ENCODE results near the gene SFT2D3. TPM values are rescaled to one million over a fixed set of nuclear protein-coding genes. Genes with fewer than 3 reads are reported as not detected.

Gene SFT2D3
- total RNA-seq (10.2 and 10.7 TPM in 2 replicates), polyA plus RNA-seq (1.6 TPM in 1 of 2 replicates, not detected in the other)

DNA sequence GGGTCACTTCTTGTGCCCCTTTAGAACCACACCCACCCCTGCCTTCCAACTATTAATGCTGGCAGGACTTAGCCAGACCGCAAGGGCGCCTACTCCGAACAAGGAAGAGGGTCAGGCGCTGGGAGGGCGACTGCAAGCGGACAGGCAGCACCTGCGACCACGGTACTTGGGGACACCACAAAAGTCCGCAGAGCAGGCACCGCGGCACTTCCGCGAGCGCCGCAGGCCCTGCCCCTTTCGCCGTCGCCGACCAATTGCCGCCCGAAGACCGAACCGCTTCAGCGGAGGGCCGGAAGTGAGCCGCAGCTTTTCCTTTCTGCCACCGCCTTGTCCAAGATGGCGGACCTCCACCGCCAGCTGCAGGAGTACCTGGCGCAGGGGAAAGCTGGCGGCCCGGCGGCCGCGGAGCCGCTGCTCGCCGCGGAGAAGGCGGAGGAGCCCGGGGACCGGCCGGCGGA is at the start of gene SFT2D3:
SFT2D3 (plus strand) TSS at position 305 of the 458 bp plus-strand sequence; CDS start at position 337, 32 bp downstream.
- TF ChIP-seq, protein P1, sequence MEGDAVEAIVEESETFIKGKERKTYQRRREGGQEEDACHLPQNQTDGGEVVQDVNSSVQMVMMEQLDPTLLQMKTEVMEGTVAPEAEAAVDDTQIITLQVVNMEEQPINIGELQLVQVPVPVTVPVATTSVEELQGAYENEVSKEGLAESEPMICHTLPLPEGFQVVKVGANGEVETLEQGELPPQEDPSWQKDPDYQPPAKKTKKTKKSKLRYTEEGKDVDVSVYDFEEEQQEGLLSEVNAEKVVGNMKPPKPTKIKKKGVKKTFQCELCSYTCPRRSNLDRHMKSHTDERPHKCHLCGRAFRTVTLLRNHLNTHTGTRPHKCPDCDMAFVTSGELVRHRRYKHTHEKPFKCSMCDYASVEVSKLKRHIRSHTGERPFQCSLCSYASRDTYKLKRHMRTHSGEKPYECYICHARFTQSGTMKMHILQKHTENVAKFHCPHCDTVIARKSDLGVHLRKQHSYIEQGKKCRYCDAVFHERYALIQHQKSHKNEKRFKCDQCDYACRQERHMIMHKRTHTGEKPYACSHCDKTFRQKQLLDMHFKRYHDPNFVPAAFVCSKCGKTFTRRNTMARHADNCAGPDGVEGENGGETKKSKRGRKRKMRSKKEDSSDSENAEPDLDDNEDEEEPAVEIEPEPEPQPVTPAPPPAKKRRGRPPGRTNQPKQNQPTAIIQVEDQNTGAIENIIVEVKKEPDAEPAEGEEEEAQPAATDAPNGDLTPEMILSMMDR (IDR thresholded peaks at IDR 0.05; ENCODE audit: poor library complexity): no peak
- TF ChIP-seq EZH2 (IDR thresholded peaks at IDR 0.05; ENCODE audit: borderline replicate concordance) (no peak), EZH2phosphoT487 (IDR thresholded peaks at IDR 0.05; ENCODE audit: low read depth, severe bottlenecking, unreplicated experiment) (no peak)
- Histone ChIP-seq H3K4me3 (peak within 1 kb of the TSS; percentile 65), H3K27ac (peak within 1 kb of the TSS; percentile 99), H2AFZ (peak within 1 kb of the TSS; percentile 63), H3K27me3 (no peaks in the 10 kb centered on the region), H3K36me3 (replicated peaks; ENCODE audit: insufficient read depth, low read depth) (no peaks in the 10 kb centered on the region), H3K4me2 (peak within 1 kb of the TSS; percentile 81), H3K4me1 (ENCODE audit: insufficient read depth) (peaks cover 19% of the 10 kb centered on the region), H3K9me2 (replicated peaks; ENCODE audit: insufficient read depth) (no peaks in the 10 kb centered on the region), H3K9me3 (ENCODE audit: low read depth) (no peaks in the 10 kb centered on the region), H3K79me2 (peaks cover 26% of the 10 kb centered on the region), H4K20me1 (ENCODE audit: insufficient read depth, poor library complexity, severe bottlenecking) (peaks cover 10% of the 10 kb centered on the region)
- WGBS (ENCODE audit: low lambda C conversion rate, missing lambda C conversion rate): 2% methylated on average over 38 of the region's 44 CpGs
- peak; percentile 95 for DNase-seq (ENCODE audit: low spot score)

GRCh38 chr2:127651971-127652550 is 49.2 kb upstream of the SFT2D3 start:
- no peak overlapping the region for H2AFZ ChIP-seq
- peak; percentile 63 for DNase-seq (ENCODE audit: low spot score)
- peak overlapping the region; percentile 31 for H3K27ac ChIP-seq
- WGBS (ENCODE audit: low lambda C conversion rate, missing lambda C conversion rate): 70% methylated on average over 14 of the region's 14 CpGs
- H3K9me3 ChIP-seq (ENCODE audit: low read depth): no peaks in the 10 kb centered on the region
- H3K4me2 ChIP-seq: no peak overlapping the region
- no peaks in the 10 kb centered on the region for H3K4me1 ChIP-seq (ENCODE audit: insufficient read depth)
- no peak overlapping the region for H3K4me3 ChIP-seq
- no peaks in the 10 kb centered on the region for H3K36me3 ChIP-seq (replicated peaks; ENCODE audit: insufficient read depth, low read depth)
- H4K20me1 ChIP-seq (ENCODE audit: insufficient read depth, poor library complexity, severe bottlenecking): no peaks in the 10 kb centered on the region
- no peaks in the 10 kb centered on the region for H3K27me3 ChIP-seq
- TF ChIP-seq, protein P1 (IDR thresholded peaks at IDR 0.05; ENCODE audit: poor library complexity): no peak
- no peak for TF ChIP-seq EZH2phosphoT487 (IDR thresholded peaks at IDR 0.05; ENCODE audit: low read depth, severe bottlenecking, unreplicated experiment)
- no peak for TF ChIP-seq EZH2 (IDR thresholded peaks at IDR 0.05; ENCODE audit: borderline replicate concordance)
- no peaks in the 10 kb centered on the region for H3K9me2 ChIP-seq (replicated peaks; ENCODE audit: insufficient read depth)
- no peaks in the 10 kb centered on the region for H3K79me2 ChIP-seq

- no peak overlapping the region for H3K4me3 ChIP-seq
- no peaks in the 10 kb centered on the region for H3K9me2 ChIP-seq (replicated peaks; ENCODE audit: insufficient read depth)
- no peak overlapping the region for H3K4me2 ChIP-seq
- H3K27me3 ChIP-seq: no peaks in the 10 kb centered on the region
- no peaks in the 10 kb centered on the region for H3K4me1 ChIP-seq (ENCODE audit: insufficient read depth)
- WGBS (ENCODE audit: low lambda C conversion rate, missing lambda C conversion rate): 80% methylated on average over 25 of the region's 25 CpGs
- H4K20me1 ChIP-seq (ENCODE audit: insufficient read depth, poor library complexity, severe bottlenecking): no peaks in the 10 kb centered on the region
- H2AFZ ChIP-seq: no peak overlapping the region
- no peak overlapping the region for H3K27ac ChIP-seq
- H3K79me2 ChIP-seq: no peaks in the 10 kb centered on the region
- no peak for TF ChIP-seq EZH2phosphoT487 (IDR thresholded peaks at IDR 0.05; ENCODE audit: low read depth, severe bottlenecking, unreplicated experiment)
- TF ChIP-seq, protein P1 (IDR thresholded peaks at IDR 0.05; ENCODE audit: poor library complexity): no peak
- no peak for TF ChIP-seq EZH2 (IDR thresholded peaks at IDR 0.05; ENCODE audit: borderline replicate concordance)
- no peaks in the 10 kb centered on the region for H3K9me3 ChIP-seq (ENCODE audit: low read depth)
- DNase-seq (ENCODE audit: low spot score): no peak
- H3K36me3 ChIP-seq (replicated peaks; ENCODE audit: insufficient read depth, low read depth): no peaks in the 10 kb centered on the region
Observed at GRCh38 chr2:127652786-127653357, 48.4 kb upstream of the SFT2D3 start.
